Transverse colon (tissue), 4 donors: ENCODE measurements around the gene OTUD7B. TPM values are rescaled to one million over a fixed set of nuclear protein-coding genes. Genes with fewer than 3 reads are reported as not detected.

Experiments used
- DNase-seq: peaks from one replicate; pipeline ENCODE4 v3.0.0-alpha.2; 2019
- H3K27ac ChIP-seq, 4 donors: fragments of 200-600 bp; sonication (generic); 2 replicates each; pipeline ENCODE4 v1.5.1; 2016 to 2018; ENCODE audit warnings: inconsistent platforms in 4 of 4
- H3K27me3 ChIP-seq: fragments of 200-600 bp; sonication (generic); 2 replicates; pipeline ENCODE4 v1.5.1; 2017; ENCODE audit warnings: inconsistent platforms
- H3K36me3 ChIP-seq, 4 donors: fragments of 200-600 bp; sonication (generic); 2 replicates each; pipeline ENCODE4 v1.5.1; 2017 to 2019; ENCODE audit warnings: inconsistent platforms in 4 of 4
- H3K4me1 ChIP-seq, 4 donors: fragments of 200-600 bp; sonication (generic); 2 replicates each; pipeline ENCODE4 v1.5.1; 2017 to 2020; ENCODE audit warnings: inconsistent platforms in 4 of 4
- H3K4me3 ChIP-seq, 4 donors: fragments of 200-600 bp; sonication (generic); 1 replicate in 1 of 4; 2 replicates in 3 of 4; pipeline versions ENCODE4 v1.5.1 to v1.6.1; 2017 to 2019; ENCODE audit warnings: inconsistent platforms in 4 of 4
- H3K9me3 ChIP-seq, 2 donors: fragments of 200-600 bp; sonication (generic); 2 replicates each; pipeline ENCODE4 v1.5.1; 2017 to 2019; ENCODE audit warnings: inconsistent platforms in 2 of 2
- CTCF ChIP-seq, 5 experiments: fragments of 200-600 bp in 3 of 5; fragments of 450-650 bp in 2 of 5; sonication (generic) in 3 of 5; IDR thresholded peaks; 1 replicate in 2 of 5; 2 replicates in 3 of 5; pipeline ENCODE4 v1.5.1; 2016 to 2017; ENCODE audit warnings: antibody characterized with exemption in 5 of 5, inconsistent platforms in 3 of 5, mild to moderate bottlenecking in 2 of 5, moderate library complexity in 1 of 5
- EP300 ChIP-seq: sonication (generic); formaldehyde crosslinking; IDR thresholded peaks from one replicate; pipeline ENCODE4 v1.6.1; 2017; ENCODE audit warnings: antibody characterized with exemption, low read depth
- POLR2A ChIP-seq: fragments of 450-650 bp; IDR thresholded peaks from one replicate; pipeline ENCODE4 v1.6.1; 2016; ENCODE audit warnings: antibody characterized with exemption, mild to moderate bottlenecking, moderate library complexity
- POLR2AphosphoS5 ChIP-seq, 3 donors: sonication (generic); formaldehyde crosslinking; IDR thresholded peaks; one replicate each; pipeline ENCODE4 v1.6.1; 2016; ENCODE audit warnings: antibody characterized with exemption in 3 of 3
- WGBS, 2 donors: methylation state at CpG; one replicate each; pipeline ENCODE4 v1.1.5; 2018; ENCODE audit warnings: low coverage in 1 of 2; 5-methylcytosine and 5-hydroxymethylcytosine counted together
- in situ Hi-C, 4 donors: fragments of 200-750 bp; cut with MboI; loops; one replicate each; pipeline versions ENCODE4 v1.15.0 to v1.15.1; 2017; ENCODE audit warnings: low sequenced_read_pairs in 3 of 4, low pct_ligation_motif_present in 1 of 4, low pct_unique_long_range_greater_than_20kb in 1 of 4
- intact Hi-C: fragments of 100-400 bp; cut with DNase I; formaldehyde crosslinking; loops from one replicate; pipeline ENCODE4 v1.15.1; 2023; ENCODE audit warnings: low total_unique reads
- total RNA-seq, 4 donors: library from RNA; depleted of rRNA; stranded (reverse); fragments of >200 nt; gene quantifications; one replicate each; pipeline ENCODE4 v1.1.0, GENCODE V29; 2016

Gene OTUD7B
- total RNA-seq, 4 donors from 2014 or later = 11.3 to 26.8 (median 25.5) TPM

GRCh38 chr1:149927056-149927562 lies 83.4 kb downstream of the OTUD7B start:
- Histone ChIP-seq H3K27me3 (no peaks in the 10 kb centered on the region), H3K9me3 (no peaks in the 10 kb centered on the region), H3K4me3 (peak overlapping the region; percentile 82 to 98 (median 86)), H3K36me3 (peaks cover 0 to 58% (median 26%) of the 10 kb centered on the region in 4 donors), H3K4me1 (peaks cover 20 to 70% (median 42%) of the 10 kb centered on the region in 4 donors), H3K27ac (peak overlapping the region; percentile 94 to 96 (median 96))
- intact Hi-C loops = loop anchor here (5.0 kb wide), 1 partner anchor 35 kb away; no protein-coding TSS in a partner anchor
- in situ Hi-C loops = no loop called here
- DNase-seq = no peak
- no peak for TF ChIP-seq POLR2A
- no peak for TF ChIP-seq EP300
- TF ChIP-seq POLR2AphosphoS5 (IDR thresholded peaks at IDR 0.05) = no peak
- 0 to 7% methylated on average over 7 to 10 of the region's 10 CpGs for WGBS, 2 donors

GRCh38 chr1:149926296-149926695 lies 84.2 kb downstream of the OTUD7B start:
- H3K36me3 ChIP-seq = peaks cover 0 to 58% (median 26%) of the 10 kb centered on the region in 4 donors
- 94% methylated on average over 9 of the region's 9 CpGs; no CpG with 5 or more reads in 1 of the 2 donors for WGBS, 2 donors
- intact Hi-C loops = loop anchor here (5.0 kb wide), 1 partner anchor 34 kb away; no protein-coding TSS in a partner anchor
- H3K27ac ChIP-seq = no peak overlapping the region
- peak overlapping the region in 1 of 4 donors; percentile 98 for H3K4me3 ChIP-seq
- no peaks in the 10 kb centered on the region for H3K27me3 ChIP-seq
- no peaks in the 10 kb centered on the region for H3K9me3 ChIP-seq
- no peak for DNase-seq
- in situ Hi-C loops = no loop called here
- TF ChIP-seq CTCF (IDR thresholded peaks at IDR 0.05) (no peak), POLR2AphosphoS5 (IDR thresholded peaks at IDR 0.05) (no peak), EP300 (no peak), POLR2A (no peak)
- peaks cover 20 to 62% (median 34%) of the 10 kb centered on the region in 4 donors for H3K4me1 ChIP-seq

- Histone ChIP-seq H3K9me3 (no peaks in the 10 kb centered on the region), H3K36me3 (peaks cover 0 to 56% (median 26%) of the 10 kb centered on the region in 4 donors), H3K27me3 (no peaks in the 10 kb centered on the region), H3K27ac (no peak overlapping the region), H3K4me3 (no peak overlapping the region), H3K4me1 (peaks cover 20 to 57% (median 30%) of the 10 kb centered on the region in 4 donors)
- in situ Hi-C loops = no loop called here
- intact Hi-C loops = loop anchor here (5.0 kb wide), 1 partner anchor 33 kb away; no protein-coding TSS in a partner anchor
- DNase-seq = no peak
- WGBS, 2 donors = 89% methylated on average over 2 of the region's 2 CpGs; no CpG with 5 or more reads in 1 of the 2 donors
- no peak for TF ChIP-seq POLR2AphosphoS5 (IDR thresholded peaks at IDR 0.05)
- TF ChIP-seq POLR2A = no peak
- TF ChIP-seq EP300 = no peak
- TF ChIP-seq CTCF (IDR thresholded peaks at IDR 0.05) = no peak
These were observed 84.8 kb downstream of the OTUD7B start for GRCh38 chr1:149925751-149926150.

GRCh38 chr1:149925345-149925744 lies 85.2 kb downstream of the OTUD7B start:
- TF ChIP-seq POLR2A = no peak
- TF ChIP-seq POLR2AphosphoS5 (IDR thresholded peaks at IDR 0.05) = no peak
- no peak for TF ChIP-seq CTCF (IDR thresholded peaks at IDR 0.05)
- TF ChIP-seq EP300 = no peak
- Histone ChIP-seq H3K27me3 (no peaks in the 10 kb centered on the region), H3K4me3 (no peak overlapping the region), H3K9me3 (no peaks in the 10 kb centered on the region), H3K36me3 (peaks cover 0 to 52% (median 24%) of the 10 kb centered on the region in 4 donors), H3K4me1 (peaks cover 20 to 53% (median 28%) of the 10 kb centered on the region in 4 donors), H3K27ac (no peak overlapping the region)
- intact Hi-C loops = loop anchor here (5.0 kb wide), 1 partner anchor 33 kb away; no protein-coding TSS in a partner anchor
- WGBS, 2 donors = 80 to 82% methylated on average over 3 of the region's 3 CpGs
- in situ Hi-C loops = no loop called here
- no peak for DNase-seq
